ENCODE measurements around the gene MCM6.
"Not testable (repeated sequence)": the region's sequence is repeated elsewhere in the genome, so short reads cannot be mapped to it uniquely, and the experiment has no call there.

The MCM6 gene

GRCh38 chr2:135797497-135798274, 78.6 kb downstream of the MCM6 start:
- no peak overlapping the region for H3K4me3 ChIP-seq (ENCODE audit: low read length)
- DNase-seq (ENCODE audit: low read depth, low spot score), result peak; percentile 81

GRCh38 chr2:135796606-135797005, 79.6 kb downstream of the MCM6 start:
- no peak overlapping the region for H3K4me3 ChIP-seq (ENCODE audit: low read length)
- no peak for DNase-seq (ENCODE audit: low read depth, low spot score)

- H3K4me3 ChIP-seq (ENCODE audit: low read length); DNase-seq (ENCODE audit: low read depth, low spot score): not testable (repeated sequence)
Observed at GRCh38 chr2:135795641-135796040, 80.6 kb downstream of the MCM6 start.

GRCh38 chr2:135792401-135793150, 83.7 kb downstream of the MCM6 start:
- no peak overlapping the region for H3K4me3 ChIP-seq (ENCODE audit: low read length)
- peak; percentile 56 for DNase-seq (ENCODE audit: low read depth, low spot score)

- DNase-seq (ENCODE audit: low read depth, low spot score), result no peak
Observed at GRCh38 chr2:135791418-135792190, 84.6 kb downstream of the MCM6 start.

GRCh38 chr2:135790423-135790822, 85.8 kb downstream of the MCM6 start:
- no peak for DNase-seq (ENCODE audit: low read depth, low spot score)
- no peak overlapping the region for H3K4me3 ChIP-seq (ENCODE audit: low read length)

More at GRCh38 chr2:135791418-135792190, 84.6 kb downstream of the MCM6 start:
- no peak overlapping the region for H3K4me3 ChIP-seq (ENCODE audit: low read length)
